Neural crest cell (in vitro differentiated cells): ENCODE measurements around the gene HEATR3. TPM values are rescaled to one million over a fixed set of nuclear protein-coding genes. Genes with fewer than 3 reads are reported as not detected.
A peak's percentile ranks its signal among the peaks of the same experiment; 100 is the strongest.

ENCODE experiments used
- DNase-seq: peaks from one replicate; pipeline ENCODE4 v3.0.0; 2021; ENCODE audit warnings: low read depth, mixed read lengths, low spot score
- H3K27ac Mint-ChIP-seq: one replicate; pipeline ENCODE4 v1.8.0; 2021; ENCODE audit warnings: mild to moderate bottlenecking, mixed read lengths; ENCODE audit not compliant: unreplicated experiment
- H3K27me3 Mint-ChIP-seq: 2 replicates; pipeline ENCODE4 v1.8.0; 2021; ENCODE audit warnings: low read depth, mild to moderate bottlenecking, mixed read lengths
- H3K36me3 Mint-ChIP-seq: 2 replicates; pipeline ENCODE4 v1.8.0; 2021; ENCODE audit warnings: low read depth, mild to moderate bottlenecking, mixed read lengths
- H3K4me1 Mint-ChIP-seq: 2 replicates; pipeline ENCODE4 v1.8.0; 2021; ENCODE audit warnings: mixed read lengths
- H3K4me3 Mint-ChIP-seq: one replicate; pipeline ENCODE4 v1.8.0; 2021; ENCODE audit warnings: mild to moderate bottlenecking, mixed read lengths
- H3K9me3 Mint-ChIP-seq: 2 replicates; pipeline ENCODE4 v1.8.0; 2021; ENCODE audit warnings: mixed read lengths
- CTCF ChIP-seq: fragments of 200-600 bp; sonication (generic); conservative IDR thresholded peaks from 2 replicates; pipeline ENCODE4 v1.5.0; 2021; ENCODE audit warnings: antibody characterized with exemption, mild to moderate bottlenecking
- total RNA-seq: library from RNA; stranded (reverse); gene quantifications from 2 replicates; pipeline ENCODE4 v1.2.1, GENCODE V29; 2021

Gene HEATR3
- total RNA-seq, 1 donor from 2014 or later = 25.4 TPM

- H3K27me3 Mint-ChIP-seq = peaks cover 10% of the 10 kb centered on the region
- H3K36me3 Mint-ChIP-seq = no peaks in the 10 kb centered on the region
- TF ChIP-seq CTCF = no peak
- no peak for DNase-seq
- H3K4me1 Mint-ChIP-seq = peaks cover 4% of the 10 kb centered on the region
- H3K27ac Mint-ChIP-seq = peak overlapping the region; percentile 22
- no peaks in the 10 kb centered on the region for H3K9me3 Mint-ChIP-seq
- no peak overlapping the region for H3K4me3 Mint-ChIP-seq
These were observed 22.4 kb upstream of the HEATR3 start for GRCh38 chr16:50043358-50043757.

- no peak for DNase-seq
- H3K36me3 Mint-ChIP-seq = no peaks in the 10 kb centered on the region
- H3K4me3 Mint-ChIP-seq = no peak overlapping the region
- no peak overlapping the region for H3K27ac Mint-ChIP-seq
- no peaks in the 10 kb centered on the region for H3K4me1 Mint-ChIP-seq
- TF ChIP-seq CTCF = no peak
- H3K9me3 Mint-ChIP-seq = no peaks in the 10 kb centered on the region
- H3K27me3 Mint-ChIP-seq = peaks cover 10% of the 10 kb centered on the region
These were observed 20.4 kb upstream of the HEATR3 start for GRCh38 chr16:50045412-50045811.

- Mint-ChIP-seq H3K27me3 (peaks cover 17% of the 10 kb centered on the region), H3K27ac (no peak overlapping the region), H3K4me1 (no peaks in the 10 kb centered on the region), H3K4me3 (no peak overlapping the region), H3K36me3 (no peaks in the 10 kb centered on the region), H3K9me3 (no peaks in the 10 kb centered on the region)
- no peak for TF ChIP-seq CTCF
- no peak for DNase-seq
These were observed 18.9 kb upstream of the HEATR3 start for GRCh38 chr16:50046853-50047252.

GRCh38 chr16:50047864-50048263 lies 17.9 kb upstream of the HEATR3 start:
- no peak overlapping the region for H3K4me3 Mint-ChIP-seq
- no peaks in the 10 kb centered on the region for H3K4me1 Mint-ChIP-seq
- no peak for DNase-seq
- H3K27ac Mint-ChIP-seq = no peak overlapping the region
- no peaks in the 10 kb centered on the region for H3K9me3 Mint-ChIP-seq
- TF ChIP-seq CTCF = no peak
- no peaks in the 10 kb centered on the region for H3K36me3 Mint-ChIP-seq
- H3K27me3 Mint-ChIP-seq = peaks cover 19% of the 10 kb centered on the region

- Mint-ChIP-seq H3K9me3 (peaks cover 3% of the 10 kb centered on the region), H3K4me1 (no peaks in the 10 kb centered on the region), H3K27ac (no peak overlapping the region), H3K4me3 (no peak overlapping the region), H3K27me3 (peaks cover 10% of the 10 kb centered on the region), H3K36me3 (no peaks in the 10 kb centered on the region)
- TF ChIP-seq CTCF = no peak
- no peak for DNase-seq
These were observed 15.0 kb upstream of the HEATR3 start for GRCh38 chr16:50050802-50051201.

GRCh38 chr16:50056226-50056625 lies 9.5 kb upstream of the HEATR3 start:
- H3K36me3 Mint-ChIP-seq = no peaks in the 10 kb centered on the region
- H3K27ac Mint-ChIP-seq = no peak overlapping the region
- TF ChIP-seq CTCF = no peak
- DNase-seq = no peak
- H3K27me3 Mint-ChIP-seq = peaks cover 8% of the 10 kb centered on the region
- peaks cover 7% of the 10 kb centered on the region for H3K9me3 Mint-ChIP-seq
- no peak overlapping the region for H3K4me3 Mint-ChIP-seq
- H3K4me1 Mint-ChIP-seq = no peaks in the 10 kb centered on the region
